GM12878 (cell line): ENCODE results near the gene MIA. TPM values are rescaled to one million over a fixed set of nuclear protein-coding genes. Genes with fewer than 3 reads are reported as not detected.

Experiments
- ATAC-seq: fragments of 200-7000 bp; cut with Tn5 transposase; 3 replicates; pipeline ENCODE4 v1.9.1; 2020; ENCODE audit warnings: mild to moderate bottlenecking, moderate library complexity
- BruUV-seq: library from RNA; stranded (reverse); fragments of 400-500 nt; replicated peaks from 2 replicates; lab custom pipeline; 2021; lab: Mats Ljungman, UMichigan
- CTCF ChIA-PET: fragments of 300-600 bp; sonication (Branson Sonifier 250); formaldehyde crosslinking; extraction: SDS; loops from one replicate; lab custom pipeline; 2021; ENCODE audit warnings: inconsistent platforms; lab: Yijun Ruan, JAX
- POLR2A ChIA-PET: fragments of 350-600 bp; formaldehyde crosslinking; extraction: SDS; loops from one replicate; lab custom pipeline; 2021; ENCODE audit warnings: inconsistent platforms; lab: Charles Lee
- RAD21 ChIA-PET: fragments of 300-600 bp; sonication (Branson Sonifier 250); formaldehyde crosslinking; loops from one replicate; lab custom pipeline; 2023; ENCODE audit warnings: antibody characterized with exemption; ENCODE audit not compliant: unreplicated experiment; lab: Charles Lee
- SMC1A ChIA-PET: fragments of 300-600 bp; sonication (Branson Sonifier 250); formaldehyde crosslinking; loops from one replicate; lab custom pipeline; 2023; ENCODE audit not compliant: unreplicated experiment, uncharacterized antibody; lab: Charles Lee
- DNase-seq: peaks from one replicate; pipeline ENCODE4 v3.0.0-alpha.2; 2011; ENCODE audit warnings: low read depth, low spot score
- FAIRE-seq: peaks from 3 replicates; lab custom pipeline; 2011; peaks lifted over from hg19 to GRCh38; lab: Jason Lieb, UNC
- H2AFZ ChIP-seq: 2 replicates; pipeline ENCODE4 v1.6.0; 2011; ENCODE audit warnings: low read depth, low read length, control low read depth; ENCODE audit not compliant: control insufficient read depth
- H3K27ac ChIP-seq: 2 replicates; pipeline ENCODE4 v1.5.1; 2011; ENCODE audit warnings: control low read depth; ENCODE audit not compliant: control insufficient read depth, insufficient read depth
- H3K27me3 ChIP-seq, 2 experiments: replicated peaks in 1 of 2; 2 replicates each; pipeline versions ENCODE4 v1.6.0 to v1.6.1; 2011; ENCODE audit warnings: low read length in 1 of 2; ENCODE audit not compliant: control insufficient read depth in 2 of 2, insufficient read depth in 2 of 2
- H3K36me3 ChIP-seq, 2 experiments: 2 replicates each; pipeline ENCODE4 v1.5.1; 2011; ENCODE audit warnings: low read length in 1 of 2; ENCODE audit not compliant: control insufficient read depth in 2 of 2, insufficient read depth in 2 of 2
- H3K4me1 ChIP-seq: 2 replicates; pipeline ENCODE4 v1.6.1; 2011; ENCODE audit warnings: mild to moderate bottlenecking, low read length, moderate library complexity, mixed read lengths; ENCODE audit not compliant: control insufficient read depth, insufficient read depth
- H3K4me2 ChIP-seq: 2 replicates; pipeline ENCODE4 v1.6.0; 2011; ENCODE audit warnings: control low read depth; ENCODE audit not compliant: control insufficient read depth, insufficient read depth
- H3K4me3 ChIP-seq: fragments of 200-600 bp; sonication (generic); 2 replicates; pipeline ENCODE4 v1.5.1; 2016
- H3K79me2 ChIP-seq: 2 replicates; pipeline ENCODE4 v1.6.0; 2011; ENCODE audit warnings: low read length; ENCODE audit not compliant: control insufficient read depth, insufficient read depth
- H3K9ac ChIP-seq: 2 replicates; pipeline ENCODE4 v1.8.0; 2011; ENCODE audit warnings: low read length, control low read depth, mixed read lengths; ENCODE audit not compliant: control insufficient read depth, insufficient read depth
- H3K9me3 ChIP-seq: replicated peaks from 3 replicates; pipeline ENCODE4 v1.5.1; 2011; ENCODE audit warnings: mild to moderate bottlenecking, low read length; ENCODE audit not compliant: control insufficient read depth, insufficient read depth
- H4K20me1 ChIP-seq: 2 replicates; pipeline ENCODE4 v1.6.0; 2011; ENCODE audit not compliant: control insufficient read depth, insufficient read depth
- BCL11A ChIP-seq: IDR thresholded peaks from 2 replicates; pipeline ENCODE4 v1.6.1; 2011; ENCODE audit warnings: low read depth, low read length
- CHD1 ChIP-seq: IDR thresholded peaks from 2 replicates; pipeline ENCODE4 v1.6.1; 2012; ENCODE audit warnings: low read depth, low read length, improper control_type of control experiment
- GATAD2B ChIP-seq: fragments of 450-650 bp; conservative IDR thresholded peaks from 2 replicates; pipeline ENCODE4 v1.6.1; 2017; ENCODE audit warnings: low read depth, mild to moderate bottlenecking, moderate library complexity
- KAT2A ChIP-seq: conservative IDR thresholded peaks from 2 replicates; pipeline ENCODE4 v1.6.1; 2011; ENCODE audit warnings: low read depth, low read length; ENCODE audit not compliant: control insufficient read depth
- NFXL1 ChIP-seq: fragments of 450-650 bp; IDR thresholded peaks from 2 replicates; pipeline ENCODE4 v1.6.1; 2017; ENCODE audit warnings: antibody characterized with exemption, mild to moderate bottlenecking, borderline replicate concordance
- RCOR1 ChIP-seq: conservative IDR thresholded peaks from 2 replicates; pipeline ENCODE4 v1.6.1; 2012; ENCODE audit warnings: low read depth, low read length, improper control_type of control experiment
- SP1 ChIP-seq: IDR thresholded peaks from one replicate; pipeline ENCODE4 v1.6.1; 2011; ENCODE audit warnings: low read depth, low read length
- WGBS: methylation state at CpG from one replicate; pipeline ENCODE4 v1.1.6; 2016; ENCODE audit warnings: low lambda C conversion rate; ENCODE audit not compliant: insufficient replicate concordance, insufficient coverage; ENCODE audit errors: missing lambda C conversion rate; 5-methylcytosine and 5-hydroxymethylcytosine counted together
- in situ Hi-C: fragments of 300-500 bp; cut with MboI; formaldehyde crosslinking; loops from 9 replicates; pipeline ENCODE4 v1.14.3; 2018; ENCODE audit warnings: mixed read lengths
- intact Hi-C: fragments of 100-400 bp; cut with micrococcal nuclease; formaldehyde crosslinking; loops from one replicate; pipeline ENCODE4 v1.14.2; 2022; ENCODE audit not compliant: unreplicated experiment
- polyA plus RNA-seq, 11 experiments: library from polyadenylated mRNA; depleted of rRNA in 4 of 11; unstranded in 6 of 11; stranded (reverse) in 5 of 11; fragments of >200 nt; fragmentation: Nextera tagmentation in 4 of 11; fragmentation: Illumina TruSeq in 1 of 11; extraction: Ambion mirVana in 4 of 11; extraction: Trizol in 1 of 11; gene quantifications; 1 replicate in 1 of 11; 2 replicates in 10 of 11; pipeline versions ENCODE4 v1.2.1 to v1.2.3, GENCODE V29; 2011 to 2016; ENCODE audit warnings: inconsistent platforms in 2 of 11, missing spikeins in 2 of 11, low read depth in 1 of 11
- total RNA-seq, 4 experiments: library from RNA; depleted of rRNA in 3 of 4; stranded (reverse); fragments of >200 nt in 3 of 4; fragmentation: Illumina TruSeq in 1 of 4; extraction: Trizol in 1 of 4; gene quantifications; 2 replicates each; pipeline versions ENCODE4 v1.2.1 to v1.2.3, GENCODE V29; 2013 to 2021
- TF ChIP-seq, protein P1 (sequence below): fragments of 450-650 bp; formaldehyde crosslinking; IDR thresholded peaks from 2 replicates; pipeline ENCODE4 v1.4.0; 2020; ENCODE audit warnings: mild to moderate bottlenecking, moderate library complexity
- TF ChIP-seq, protein P2 (sequence below): IDR thresholded peaks from 2 replicates; pipeline ENCODE4 v1.6.1; 2012; ENCODE audit warnings: low read depth, low read length, improper control_type of control experiment
- TF ChIP-seq, protein P3 (sequence below): IDR thresholded peaks from 2 replicates; pipeline ENCODE4 v1.6.1; 2012; ENCODE audit warnings: low read depth, low read length, improper control_type of control experiment
- TF ChIP-seq, protein P4 (sequence below): fragments of 450-650 bp; IDR thresholded peaks from 2 replicates; pipeline ENCODE4 v1.6.1; 2017; ENCODE audit warnings: low read depth, mild to moderate bottlenecking, moderate library complexity
- TF ChIP-seq, protein P5 (sequence below): fragments of 450-650 bp; IDR thresholded peaks from 2 replicates; pipeline ENCODE4 v1.6.1; 2018; ENCODE audit warnings: borderline replicate concordance, mild to moderate bottlenecking; ENCODE audit not compliant: partially characterized antibody

Gene MIA
- total and polyA plus RNA-seq, 10 of the 15 experiments (the other 5 are each of a cell fraction or from before 2014, with no cell fraction given), result 0.16 to 2.7 (median 1.4) TPM; not detected in 3

DNA sequence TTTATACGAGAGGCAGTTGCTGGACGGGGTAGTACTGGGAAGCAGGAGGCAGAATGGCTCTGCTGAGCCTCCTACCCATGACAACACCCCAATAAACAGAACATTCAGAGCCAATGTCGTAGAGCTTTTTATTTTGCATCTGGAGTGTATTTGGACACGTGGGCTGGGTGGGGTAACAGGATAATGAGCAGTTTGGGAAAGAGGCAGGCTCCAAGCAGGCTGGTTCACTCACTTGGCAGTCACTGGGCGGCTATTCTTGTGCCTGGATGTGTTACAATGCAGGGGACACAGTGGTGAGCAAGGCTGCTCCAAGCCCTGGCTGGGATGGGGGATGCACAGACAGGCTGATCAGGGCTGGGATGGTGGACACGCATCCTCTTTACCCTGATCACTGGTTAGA is 34.6 kb upstream of the MIA start:
- H3K36me3 ChIP-seq, result peaks cover 0 to 1% of the 10 kb centered on the region in 2 experiments; a peak in 3 of 4 replicates
- no TSS peak for BruUV-seq
- no peak for ATAC-seq
- RAD21 ChIA-PET, result no interaction called here
- no peaks in the 10 kb centered on the region for H3K9me3 ChIP-seq
- CTCF ChIA-PET, result no interaction called here
- no peaks in the 10 kb centered on the region for H3K79me2 ChIP-seq
- H3K9ac ChIP-seq, result no peak overlapping the region
- H3K27ac ChIP-seq, result no peak overlapping the region
- SMC1A ChIA-PET, result no interaction called here
- H3K4me3 ChIP-seq, result no peak overlapping the region
- H4K20me1 ChIP-seq, result no peaks in the 10 kb centered on the region
- no peak for FAIRE-seq
- POLR2A ChIA-PET, result no interaction called here
- in situ Hi-C loops (no loop called here), intact Hi-C loops (no loop called here)
- no peaks in the 10 kb centered on the region for H3K4me1 ChIP-seq
- no peak overlapping the region for H2AFZ ChIP-seq
- WGBS, result 51% methylated on average over 6 of the region's 6 CpGs
- DNase-seq, result no peak
- no peaks in the 10 kb centered on the region for H3K27me3 ChIP-seq
- TF ChIP-seq, protein P1, sequence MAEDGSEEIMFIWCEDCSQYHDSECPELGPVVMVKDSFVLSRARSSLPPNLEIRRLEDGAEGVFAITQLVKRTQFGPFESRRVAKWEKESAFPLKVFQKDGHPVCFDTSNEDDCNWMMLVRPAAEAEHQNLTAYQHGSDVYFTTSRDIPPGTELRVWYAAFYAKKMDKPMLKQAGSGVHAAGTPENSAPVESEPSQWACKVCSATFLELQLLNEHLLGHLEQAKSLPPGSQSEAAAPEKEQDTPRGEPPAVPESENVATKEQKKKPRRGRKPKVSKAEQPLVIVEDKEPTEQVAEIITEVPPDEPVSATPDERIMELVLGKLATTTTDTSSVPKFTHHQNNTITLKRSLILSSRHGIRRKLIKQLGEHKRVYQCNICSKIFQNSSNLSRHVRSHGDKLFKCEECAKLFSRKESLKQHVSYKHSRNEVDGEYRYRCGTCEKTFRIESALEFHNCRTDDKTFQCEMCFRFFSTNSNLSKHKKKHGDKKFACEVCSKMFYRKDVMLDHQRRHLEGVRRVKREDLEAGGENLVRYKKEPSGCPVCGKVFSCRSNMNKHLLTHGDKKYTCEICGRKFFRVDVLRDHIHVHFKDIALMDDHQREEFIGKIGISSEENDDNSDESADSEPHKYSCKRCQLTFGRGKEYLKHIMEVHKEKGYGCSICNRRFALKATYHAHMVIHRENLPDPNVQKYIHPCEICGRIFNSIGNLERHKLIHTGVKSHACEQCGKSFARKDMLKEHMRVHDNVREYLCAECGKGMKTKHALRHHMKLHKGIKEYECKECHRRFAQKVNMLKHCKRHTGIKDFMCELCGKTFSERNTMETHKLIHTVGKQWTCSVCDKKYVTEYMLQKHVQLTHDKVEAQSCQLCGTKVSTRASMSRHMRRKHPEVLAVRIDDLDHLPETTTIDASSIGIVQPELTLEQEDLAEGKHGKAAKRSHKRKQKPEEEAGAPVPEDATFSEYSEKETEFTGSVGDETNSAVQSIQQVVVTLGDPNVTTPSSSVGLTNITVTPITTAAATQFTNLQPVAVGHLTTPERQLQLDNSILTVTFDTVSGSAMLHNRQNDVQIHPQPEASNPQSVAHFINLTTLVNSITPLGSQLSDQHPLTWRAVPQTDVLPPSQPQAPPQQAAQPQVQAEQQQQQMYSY (CRISPR knock-in tag), result no peak
- TF ChIP-seq RCOR1, result no peak
- TF ChIP-seq CHD1, result no peak
- TF ChIP-seq GATAD2B, result no peak
- TF ChIP-seq, protein P2, sequence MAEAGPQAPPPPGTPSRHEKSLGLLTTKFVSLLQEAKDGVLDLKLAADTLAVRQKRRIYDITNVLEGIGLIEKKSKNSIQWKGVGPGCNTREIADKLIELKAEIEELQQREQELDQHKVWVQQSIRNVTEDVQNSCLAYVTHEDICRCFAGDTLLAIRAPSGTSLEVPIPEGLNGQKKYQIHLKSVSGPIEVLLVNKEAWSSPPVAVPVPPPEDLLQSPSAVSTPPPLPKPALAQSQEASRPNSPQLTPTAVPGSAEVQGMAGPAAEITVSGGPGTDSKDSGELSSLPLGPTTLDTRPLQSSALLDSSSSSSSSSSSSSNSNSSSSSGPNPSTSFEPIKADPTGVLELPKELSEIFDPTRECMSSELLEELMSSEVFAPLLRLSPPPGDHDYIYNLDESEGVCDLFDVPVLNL, result no peak
- TF ChIP-seq BCL11A, result no peak
- TF ChIP-seq, protein P3, sequence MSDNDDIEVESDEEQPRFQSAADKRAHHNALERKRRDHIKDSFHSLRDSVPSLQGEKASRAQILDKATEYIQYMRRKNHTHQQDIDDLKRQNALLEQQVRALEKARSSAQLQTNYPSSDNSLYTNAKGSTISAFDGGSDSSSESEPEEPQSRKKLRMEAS, result no peak
- no peak for TF ChIP-seq SP1
- TF ChIP-seq, protein P4, sequence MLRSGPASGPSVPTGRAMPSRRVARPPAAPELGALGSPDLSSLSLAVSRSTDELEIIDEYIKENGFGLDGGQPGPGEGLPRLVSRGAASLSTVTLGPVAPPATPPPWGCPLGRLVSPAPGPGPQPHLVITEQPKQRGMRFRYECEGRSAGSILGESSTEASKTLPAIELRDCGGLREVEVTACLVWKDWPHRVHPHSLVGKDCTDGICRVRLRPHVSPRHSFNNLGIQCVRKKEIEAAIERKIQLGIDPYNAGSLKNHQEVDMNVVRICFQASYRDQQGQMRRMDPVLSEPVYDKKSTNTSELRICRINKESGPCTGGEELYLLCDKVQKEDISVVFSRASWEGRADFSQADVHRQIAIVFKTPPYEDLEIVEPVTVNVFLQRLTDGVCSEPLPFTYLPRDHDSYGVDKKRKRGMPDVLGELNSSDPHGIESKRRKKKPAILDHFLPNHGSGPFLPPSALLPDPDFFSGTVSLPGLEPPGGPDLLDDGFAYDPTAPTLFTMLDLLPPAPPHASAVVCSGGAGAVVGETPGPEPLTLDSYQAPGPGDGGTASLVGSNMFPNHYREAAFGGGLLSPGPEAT, result no peak
- TF ChIP-seq, protein P5, sequence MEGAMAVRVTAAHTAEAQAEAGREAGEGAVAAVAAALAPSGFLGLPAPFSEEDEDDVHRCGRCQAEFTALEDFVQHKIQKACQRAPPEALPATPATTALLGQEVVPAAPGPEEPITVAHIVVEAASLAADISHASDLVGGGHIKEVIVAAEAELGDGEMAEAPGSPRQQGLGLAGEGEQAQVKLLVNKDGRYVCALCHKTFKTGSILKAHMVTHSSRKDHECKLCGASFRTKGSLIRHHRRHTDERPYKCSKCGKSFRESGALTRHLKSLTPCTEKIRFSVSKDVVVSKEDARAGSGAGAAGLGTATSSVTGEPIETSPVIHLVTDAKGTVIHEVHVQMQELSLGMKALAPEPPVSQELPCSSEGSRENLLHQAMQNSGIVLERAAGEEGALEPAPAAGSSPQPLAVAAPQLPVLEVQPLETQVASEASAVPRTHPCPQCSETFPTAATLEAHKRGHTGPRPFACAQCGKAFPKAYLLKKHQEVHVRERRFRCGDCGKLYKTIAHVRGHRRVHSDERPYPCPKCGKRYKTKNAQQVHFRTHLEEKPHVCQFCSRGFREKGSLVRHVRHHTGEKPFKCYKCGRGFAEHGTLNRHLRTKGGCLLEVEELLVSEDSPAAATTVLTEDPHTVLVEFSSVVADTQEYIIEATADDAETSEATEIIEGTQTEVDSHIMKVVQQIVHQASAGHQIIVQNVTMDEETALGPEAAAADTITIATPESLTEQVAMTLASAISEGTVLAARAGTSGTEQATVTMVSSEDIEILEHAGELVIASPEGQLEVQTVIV, result no peak
- TF ChIP-seq KAT2A, result no peak
- no peak for TF ChIP-seq NFXL1
- TF ChIP-seq, all 136 proteins: peak for 0
- no peak overlapping the region for H3K4me2 ChIP-seq
